HepG2 (cell line): ENCODE data around the gene TOB1. TPM values are rescaled to one million over a fixed set of nuclear protein-coding genes. Genes with fewer than 3 reads are reported as not detected.

Experiments
- ARNT2 ChIP-seq: sonication (generic); formaldehyde crosslinking; IDR thresholded peaks from 2 replicates; pipeline ENCODE4 v1.8.0; 2022; ENCODE audit warnings: mild to moderate bottlenecking, low read depth, missing genetic modification reagents, moderate library complexity
- CEBPG ChIP-seq: IDR thresholded peaks from 2 replicates; pipeline ENCODE4 v1.6.1; 2016
- EED ChIP-seq: sonication (generic); formaldehyde crosslinking; IDR thresholded peaks from 2 replicates; pipeline ENCODE4 v1.5.0; 2020; ENCODE audit warnings: mild to moderate bottlenecking, missing genetic modification reagents
- HDAC1 ChIP-seq: sonication (generic); formaldehyde crosslinking; IDR thresholded peaks from 2 replicates; pipeline ENCODE4 v1.5.1; 2020; ENCODE audit warnings: mild to moderate bottlenecking, missing genetic modification reagents
- NFE2L1 ChIP-seq: sonication (generic); formaldehyde crosslinking; IDR thresholded peaks from 2 replicates; pipeline ENCODE4 v1.4.0; 2020; ENCODE audit warnings: missing genetic modification reagents, mild to moderate bottlenecking, borderline replicate concordance
- POGZ ChIP-seq: sonication (generic); formaldehyde crosslinking; IDR thresholded peaks from 2 replicates; pipeline ENCODE4 v1.4.0; 2020; ENCODE audit warnings: mild to moderate bottlenecking, missing genetic modification reagents
- TCF12 ChIP-seq, 2 experiments: fragments of 450-650 bp in 1 of 2; sonication (generic) in 1 of 2; formaldehyde crosslinking in 1 of 2; IDR thresholded peaks; 2 replicates each; pipeline versions ENCODE4 v1.6.1 to v1.8.0; 2017 to 2022; ENCODE audit warnings: antibody characterized with exemption in 1 of 2, mild to moderate bottlenecking in 1 of 2, missing genetic modification reagents in 1 of 2, moderate library complexity in 1 of 2
- ZFX ChIP-seq: sonication (generic); formaldehyde crosslinking; IDR thresholded peaks from 2 replicates; pipeline ENCODE4 v1.4.0; 2020; ENCODE audit warnings: mild to moderate bottlenecking, low read depth, missing genetic modification reagents, moderate library complexity
- ZNF292 ChIP-seq: sonication (generic); formaldehyde crosslinking; IDR thresholded peaks from 2 replicates; pipeline ENCODE4 v1.8.1; 2022; ENCODE audit warnings: mild to moderate bottlenecking, low read depth, missing genetic modification reagents, borderline replicate concordance
- ZNF496 ChIP-seq: sonication (generic); formaldehyde crosslinking; IDR thresholded peaks from 2 replicates; pipeline ENCODE4 v1.8.1; 2023; ENCODE audit warnings: mild to moderate bottlenecking, moderate library complexity, missing genetic modification reagents; ENCODE audit not compliant: insufficient replicate concordance
- ZNF615 ChIP-seq: sonication (generic); formaldehyde crosslinking; IDR thresholded peaks from 2 replicates; pipeline ENCODE4 v1.5.0; 2020; ENCODE audit warnings: mild to moderate bottlenecking, missing genetic modification reagents, borderline replicate concordance
- ZNF776 ChIP-seq: sonication (generic); formaldehyde crosslinking; IDR thresholded peaks from 2 replicates; pipeline ENCODE4 v1.4.0; 2020; ENCODE audit warnings: mild to moderate bottlenecking, missing genetic modification reagents
- polyA plus RNA-seq, 8 experiments: library from polyadenylated mRNA; depleted of rRNA in 3 of 8; stranded (reverse) in 7 of 8; unstranded in 1 of 8; fragments of >200 nt; fragmentation: Illumina TruSeq in 4 of 8; extraction: Trizol in 4 of 8; gene quantifications; 2 replicates each; pipeline versions ENCODE4 v1.2.1 to v1.2.3, GENCODE V29; 2011 to 2016; ENCODE audit warnings: low read depth in 4 of 8, missing spikeins in 1 of 8, mixed read lengths in 1 of 8; ENCODE audit not compliant: insufficient read depth in 1 of 8
- total RNA-seq, 5 experiments: library from RNA; depleted of rRNA; stranded (reverse); fragments of >200 nt; fragmentation: Illumina TruSeq; extraction: Trizol; gene quantifications; 2 replicates each; pipeline ENCODE4 v1.2.3, GENCODE V29; 2016; ENCODE audit warnings: low read depth in 1 of 5
- TF ChIP-seq, protein P1 (sequence below): sonication (generic); formaldehyde crosslinking; IDR thresholded peaks from 2 replicates; pipeline ENCODE4 v1.5.0; 2020; ENCODE audit warnings: mild to moderate bottlenecking, missing genetic modification reagents, moderate library complexity
- TF ChIP-seq, protein P2 (sequence below): sonication (generic); formaldehyde crosslinking; IDR thresholded peaks from 2 replicates; pipeline ENCODE4 v1.4.0; 2020; ENCODE audit warnings: mild to moderate bottlenecking, missing genetic modification reagents

Gene TOB1
- total and polyA plus RNA-seq, 2 of the 13 experiments (the other 11 are each of a cell fraction or from before 2014, with no cell fraction given) = 21.9 to 57.7 TPM

DNA sequence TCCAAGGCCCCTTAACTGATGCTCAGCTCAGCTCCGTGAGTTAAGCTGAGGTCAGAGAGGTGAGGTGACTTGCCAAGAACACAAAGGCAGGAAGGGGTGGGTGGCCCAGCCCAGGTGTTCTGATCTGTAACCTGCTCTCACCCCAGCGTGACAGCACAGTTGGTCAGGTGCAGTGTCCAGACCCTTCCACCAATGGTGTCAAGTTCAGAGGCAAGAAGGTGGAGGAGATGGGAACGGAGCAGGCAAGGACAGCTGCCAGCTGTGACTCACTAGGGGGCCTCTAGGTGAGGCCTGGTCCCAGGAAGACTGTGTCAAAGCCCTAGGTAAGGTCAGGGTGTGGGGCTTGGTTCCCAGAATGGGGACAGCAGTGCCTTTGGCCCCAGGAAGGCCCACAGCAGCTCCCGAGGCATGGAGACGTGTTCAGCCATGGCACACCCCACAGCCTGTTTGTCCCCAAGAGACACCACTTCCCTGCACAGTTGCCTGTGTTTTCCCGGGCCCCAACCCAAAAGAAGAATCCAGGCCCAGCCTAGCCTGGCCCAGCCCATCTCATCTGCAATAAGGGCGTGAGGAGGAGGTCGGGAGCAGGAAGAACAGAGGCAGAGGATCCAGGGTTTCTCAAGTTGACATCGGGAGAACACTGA lies 23.5 kb downstream of the TOB1 start (continued):
- TF ChIP-seq, protein P1, sequence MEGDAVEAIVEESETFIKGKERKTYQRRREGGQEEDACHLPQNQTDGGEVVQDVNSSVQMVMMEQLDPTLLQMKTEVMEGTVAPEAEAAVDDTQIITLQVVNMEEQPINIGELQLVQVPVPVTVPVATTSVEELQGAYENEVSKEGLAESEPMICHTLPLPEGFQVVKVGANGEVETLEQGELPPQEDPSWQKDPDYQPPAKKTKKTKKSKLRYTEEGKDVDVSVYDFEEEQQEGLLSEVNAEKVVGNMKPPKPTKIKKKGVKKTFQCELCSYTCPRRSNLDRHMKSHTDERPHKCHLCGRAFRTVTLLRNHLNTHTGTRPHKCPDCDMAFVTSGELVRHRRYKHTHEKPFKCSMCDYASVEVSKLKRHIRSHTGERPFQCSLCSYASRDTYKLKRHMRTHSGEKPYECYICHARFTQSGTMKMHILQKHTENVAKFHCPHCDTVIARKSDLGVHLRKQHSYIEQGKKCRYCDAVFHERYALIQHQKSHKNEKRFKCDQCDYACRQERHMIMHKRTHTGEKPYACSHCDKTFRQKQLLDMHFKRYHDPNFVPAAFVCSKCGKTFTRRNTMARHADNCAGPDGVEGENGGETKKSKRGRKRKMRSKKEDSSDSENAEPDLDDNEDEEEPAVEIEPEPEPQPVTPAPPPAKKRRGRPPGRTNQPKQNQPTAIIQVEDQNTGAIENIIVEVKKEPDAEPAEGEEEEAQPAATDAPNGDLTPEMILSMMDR (CRISPR knock-in tag) = peak; percentile 41
- TF ChIP-seq HDAC1 (CRISPR knock-in tag) (no peak), ARNT2 (CRISPR knock-in tag) (0 out of 2 replicates have a peak, but pooled peaks have one; percentile 4), ZNF615 (CRISPR knock-in tag) (no peak), POGZ (0 out of 2 replicates have a peak, but pooled peaks have one; percentile 16), NFE2L1 (CRISPR knock-in tag) (0 out of 2 replicates have a peak, but pooled peaks have one; percentile 27), EED (CRISPR knock-in tag) (0 out of 2 replicates have a peak, but pooled peaks have one; percentile 15), ZFX (CRISPR knock-in tag) (no peak), TCF12 (IDR thresholded peaks at IDR 0.05) (no peak), TCF12 (CRISPR knock-in tag; IDR thresholded peaks at IDR 0.05) (0 out of 2 replicates have a peak, but pooled peaks have one; percentile 28), ZNF776 (CRISPR knock-in tag) (0 out of 2 replicates have a peak, but pooled peaks have one; percentile 74), CEBPG (CRISPR knock-in tag) (no peak), ZNF496 (no peak), ZNF292 (CRISPR knock-in tag) (0 out of 2 replicates have a peak, but pooled peaks have one; percentile 16)
- TF ChIP-seq, protein P2, sequence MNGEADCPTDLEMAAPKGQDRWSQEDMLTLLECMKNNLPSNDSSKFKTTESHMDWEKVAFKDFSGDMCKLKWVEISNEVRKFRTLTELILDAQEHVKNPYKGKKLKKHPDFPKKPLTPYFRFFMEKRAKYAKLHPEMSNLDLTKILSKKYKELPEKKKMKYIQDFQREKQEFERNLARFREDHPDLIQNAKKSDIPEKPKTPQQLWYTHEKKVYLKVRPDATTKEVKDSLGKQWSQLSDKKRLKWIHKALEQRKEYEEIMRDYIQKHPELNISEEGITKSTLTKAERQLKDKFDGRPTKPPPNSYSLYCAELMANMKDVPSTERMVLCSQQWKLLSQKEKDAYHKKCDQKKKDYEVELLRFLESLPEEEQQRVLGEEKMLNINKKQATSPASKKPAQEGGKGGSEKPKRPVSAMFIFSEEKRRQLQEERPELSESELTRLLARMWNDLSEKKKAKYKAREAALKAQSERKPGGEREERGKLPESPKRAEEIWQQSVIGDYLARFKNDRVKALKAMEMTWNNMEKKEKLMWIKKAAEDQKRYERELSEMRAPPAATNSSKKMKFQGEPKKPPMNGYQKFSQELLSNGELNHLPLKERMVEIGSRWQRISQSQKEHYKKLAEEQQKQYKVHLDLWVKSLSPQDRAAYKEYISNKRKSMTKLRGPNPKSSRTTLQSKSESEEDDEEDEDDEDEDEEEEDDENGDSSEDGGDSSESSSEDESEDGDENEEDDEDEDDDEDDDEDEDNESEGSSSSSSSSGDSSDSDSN (CRISPR knock-in tag) = peak; percentile 14; the same call in 1 of the 2 replicates
- TF ChIP-seq, all 625 proteins: peak for 14
